Mucosa of descending colon (tissue), 3 donors: ENCODE measurements around the gene SRRD. TPM values are rescaled to one million over a fixed set of nuclear protein-coding genes. Genes with fewer than 3 reads are reported as not detected.
"Not testable (repeated sequence)": the region's sequence is repeated elsewhere in the genome, so short reads cannot be mapped to it uniquely, and the experiment has no call there.

Experiments
- ATAC-seq: fragments of 200-7000 bp; cut with Tn5 transposase; one replicate; pipeline ENCODE4 v1.9.1; 2020; ENCODE audit warnings: mild to moderate bottlenecking, moderate library complexity
- DNase-seq, 3 donors: peaks; one replicate each; pipeline ENCODE4 v3.0.0-alpha.2; 2020
- H3K36me3 ChIP-seq: fragments of 200-600 bp; one replicate; pipeline ENCODE4 v1.8.0; 2021; ENCODE audit warnings: low read depth, mild to moderate bottlenecking
- H3K4me1 ChIP-seq: fragments of 200-600 bp; one replicate; pipeline ENCODE4 v1.8.0; 2021; ENCODE audit warnings: low read depth, mild to moderate bottlenecking
- H3K4me3 ChIP-seq: fragments of 200-600 bp; one replicate; pipeline ENCODE4 v1.8.0; 2021; ENCODE audit warnings: mild to moderate bottlenecking
- H3K9me3 ChIP-seq: fragments of 200-600 bp; one replicate; pipeline ENCODE4 v1.8.0; 2021; ENCODE audit warnings: mild to moderate bottlenecking
- intact Hi-C, 2 donors: fragments of 100-400 bp; cut with DNase I in 1 of 2; cut with micrococcal nuclease in 1 of 2; formaldehyde crosslinking; loops; one replicate each; pipeline versions ENCODE4 v1.11.0 to v1.11.1; 2022; cut with DNase I, micrococcal nuclease
- total RNA-seq, 3 donors: library from RNA; stranded (reverse); fragmentation: NEBNext Ultra II Directional in 2 of 3; extraction: Animal tissue kit (Norgen Biotek cat#: 25700) in 2 of 3; gene quantifications; one replicate each; pipeline versions ENCODE4 v1.2.1 to v1.2.4, GENCODE V29; 2021 to 2023
- TF ChIP-seq, protein P1 (sequence below): fragments of 200-600 bp; IDR thresholded peaks from one replicate; pipeline ENCODE4 v1.8.0; 2022; ENCODE audit warnings: antibody characterized with exemption, mild to moderate bottlenecking
- donor health status: DM: no; HTN: no; CAD: no; lungs with moderate emphysema.
- donor health status: DM: no; HTN: no; CAD: no.
- donor health status: DM: no; HTN: yes; CAD: no.

The SRRD gene
- total RNA-seq, 3 donors from 2014 or later: 11.1 to 19.1 (median 11.2) TPM

GRCh38 chr22:26527574-26528465, 44.1 kb downstream of the SRRD start:
- no peaks in the 10 kb centered on the region for H3K9me3 ChIP-seq
- no peaks in the 10 kb centered on the region for H3K36me3 ChIP-seq
- no peaks in the 10 kb centered on the region for H3K4me1 ChIP-seq
- H3K4me3 ChIP-seq: no peak overlapping the region
- DNase-seq (no peak), ATAC-seq (no peak)
- TF ChIP-seq, protein P1, sequence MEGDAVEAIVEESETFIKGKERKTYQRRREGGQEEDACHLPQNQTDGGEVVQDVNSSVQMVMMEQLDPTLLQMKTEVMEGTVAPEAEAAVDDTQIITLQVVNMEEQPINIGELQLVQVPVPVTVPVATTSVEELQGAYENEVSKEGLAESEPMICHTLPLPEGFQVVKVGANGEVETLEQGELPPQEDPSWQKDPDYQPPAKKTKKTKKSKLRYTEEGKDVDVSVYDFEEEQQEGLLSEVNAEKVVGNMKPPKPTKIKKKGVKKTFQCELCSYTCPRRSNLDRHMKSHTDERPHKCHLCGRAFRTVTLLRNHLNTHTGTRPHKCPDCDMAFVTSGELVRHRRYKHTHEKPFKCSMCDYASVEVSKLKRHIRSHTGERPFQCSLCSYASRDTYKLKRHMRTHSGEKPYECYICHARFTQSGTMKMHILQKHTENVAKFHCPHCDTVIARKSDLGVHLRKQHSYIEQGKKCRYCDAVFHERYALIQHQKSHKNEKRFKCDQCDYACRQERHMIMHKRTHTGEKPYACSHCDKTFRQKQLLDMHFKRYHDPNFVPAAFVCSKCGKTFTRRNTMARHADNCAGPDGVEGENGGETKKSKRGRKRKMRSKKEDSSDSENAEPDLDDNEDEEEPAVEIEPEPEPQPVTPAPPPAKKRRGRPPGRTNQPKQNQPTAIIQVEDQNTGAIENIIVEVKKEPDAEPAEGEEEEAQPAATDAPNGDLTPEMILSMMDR: no peak
- intact Hi-C loops: no loop called here

DNA sequence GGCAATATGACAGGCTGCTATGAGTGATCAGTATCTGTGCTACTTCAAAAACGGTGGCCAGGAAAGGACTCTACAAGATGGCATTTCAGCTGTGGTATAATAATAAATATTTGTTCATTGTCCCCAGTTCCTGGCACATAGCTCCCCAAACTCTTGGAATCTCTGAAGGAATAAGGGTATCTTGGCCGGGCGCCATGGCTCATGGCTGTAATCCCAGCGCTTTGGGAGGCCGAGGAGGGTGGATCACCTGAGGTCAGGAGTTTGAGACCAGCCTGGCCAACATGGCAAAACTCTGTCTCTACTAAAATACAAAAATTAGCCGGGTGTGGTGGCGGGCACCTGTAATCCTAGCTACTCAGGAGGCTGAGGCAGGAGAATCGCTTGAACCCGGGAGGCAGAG, 44.8 kb downstream of the SRRD start:
- H3K9me3 ChIP-seq, ATAC-seq, intact Hi-C loops, H3K4me1 ChIP-seq, DNase-seq, H3K36me3 ChIP-seq, H3K4me3 ChIP-seq: not testable (repeated sequence)

GRCh38 chr22:26529345-26529744, 45.7 kb downstream of the SRRD start:
- ATAC-seq: no peak
- no peaks in the 10 kb centered on the region for H3K4me1 ChIP-seq
- no peaks in the 10 kb centered on the region for H3K9me3 ChIP-seq
- DNase-seq: no peak
- no peaks in the 10 kb centered on the region for H3K36me3 ChIP-seq
- H3K4me3 ChIP-seq: no peak overlapping the region
- intact Hi-C loops: no loop called here
- TF ChIP-seq, protein P1: no peak

GRCh38 chr22:26534171-26534855, 50.6 kb downstream of the SRRD start:
- no peak for ATAC-seq
- intact Hi-C loops: no loop called here

DNA sequence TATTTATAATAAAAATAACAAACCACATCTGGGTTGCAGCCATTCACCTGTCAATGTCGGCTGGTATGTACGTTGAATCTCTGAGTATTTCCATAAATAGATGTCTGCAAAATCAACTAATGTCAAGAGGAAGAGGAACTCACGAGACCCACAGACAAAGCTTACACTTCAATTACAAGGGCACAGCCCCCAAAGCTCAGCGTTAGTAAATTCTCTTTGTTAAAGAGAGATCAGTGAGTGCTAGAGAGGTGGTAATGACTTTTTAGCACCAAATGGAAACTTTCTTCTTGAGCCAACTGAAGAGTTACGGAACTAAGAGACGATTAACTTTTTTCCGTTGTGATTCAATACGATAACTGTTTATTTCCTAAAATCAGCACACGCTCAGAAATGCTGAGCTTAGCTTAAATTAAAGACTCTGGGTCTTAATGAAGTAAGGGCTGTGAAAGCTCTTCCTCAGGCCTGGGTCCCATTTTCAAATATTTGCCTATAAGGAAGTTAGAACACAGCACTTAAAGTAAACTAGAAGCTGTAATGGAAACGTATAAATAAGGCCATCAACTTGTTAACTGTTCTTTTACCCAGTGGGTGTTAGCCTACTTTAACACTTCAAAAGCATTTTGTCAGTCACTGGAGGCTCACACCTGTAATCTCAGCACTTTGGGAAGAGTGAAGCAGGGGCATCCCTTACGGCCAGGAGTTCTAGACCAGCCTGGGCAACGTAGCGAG, 51.4 kb downstream of the SRRD start:
- intact Hi-C loops: no loop called here
- Histone ChIP-seq H3K9me3 (no peaks in the 10 kb centered on the region), H3K4me3 (no peak overlapping the region), H3K4me1 (no peaks in the 10 kb centered on the region), H3K36me3 (no peaks in the 10 kb centered on the region)
- DNase-seq (no peak), ATAC-seq (peak; percentile 33)
- TF ChIP-seq, protein P1: no peak

More at GRCh38 chr22:26534171-26534855, 50.6 kb downstream of the SRRD start:
- Histone ChIP-seq H3K9me3 (no peaks in the 10 kb centered on the region), H3K36me3 (no peaks in the 10 kb centered on the region), H3K4me3 (no peak overlapping the region), H3K4me1 (no peaks in the 10 kb centered on the region)
- TF ChIP-seq, protein P1: no peak
- DNase-seq: no peak

- intact Hi-C loops: no loop called here
- TF ChIP-seq, protein P1: no peak
- Histone ChIP-seq H3K4me3 (no peak overlapping the region), H3K36me3 (no peaks in the 10 kb centered on the region), H3K4me1 (no peaks in the 10 kb centered on the region), H3K9me3 (no peaks in the 10 kb centered on the region)
- peak; percentile 55 for ATAC-seq
- no peak for DNase-seq
Observed at GRCh38 chr22:26535603-26535908, 51.9 kb downstream of the SRRD start.
